ENCODE data around the gene C8A.

GRCh38 chr1:56903778-56904177 lies 49.2 kb downstream of the C8A start:
- TF ChIP-seq CTCF (IDR thresholded peaks at IDR 0.05; ENCODE audit: insufficient read depth, low read length) (no peak), POLR2AphosphoS5 (IDR thresholded peaks at IDR 0.05; ENCODE audit: low read depth) (no peak), REST (IDR thresholded peaks at IDR 0.05; ENCODE audit: insufficient replicate concordance, low read depth) (no peak)
